Duodenal mucosa (tissue), 2 donors: ENCODE data around the gene COL16A1.

Source experiments
- H3K27ac ChIP-seq: one replicate; pipeline ENCODE4 v1.7.0; 2013; ENCODE audit warnings: low read depth, low read length
- H3K27me3 ChIP-seq, 2 donors: one replicate each; pipeline ENCODE4 v1.7.0; 2013; ENCODE audit warnings: low read length in 2 of 2, control low read depth in 1 of 2; ENCODE audit not compliant: insufficient read depth in 2 of 2, control insufficient read depth in 1 of 2
- H3K36me3 ChIP-seq, 2 donors: one replicate each; pipeline ENCODE4 v1.7.0; 2013; ENCODE audit warnings: low read length in 2 of 2, control low read depth in 1 of 2; ENCODE audit not compliant: insufficient read depth in 2 of 2, control insufficient read depth in 1 of 2
- H3K4me1 ChIP-seq, 2 donors: one replicate each; pipeline ENCODE4 v1.7.0; 2013; ENCODE audit warnings: low read length in 2 of 2, control low read depth in 1 of 2; ENCODE audit not compliant: insufficient read depth in 2 of 2, control insufficient read depth in 1 of 2
- H3K4me3 ChIP-seq, 2 donors: one replicate each; pipeline ENCODE4 v1.7.0; 2013; ENCODE audit warnings: low read length in 2 of 2, low read depth in 1 of 2
- H3K9ac ChIP-seq, 2 donors: one replicate each; pipeline ENCODE4 v1.7.0; 2013; ENCODE audit warnings: low read length in 2 of 2, low read depth in 1 of 2
- H3K9me3 ChIP-seq, 2 donors: one replicate each; pipeline ENCODE4 v1.7.0; 2013; ENCODE audit warnings: low read length in 2 of 2, control low read depth in 1 of 2; ENCODE audit not compliant: control insufficient read depth in 1 of 2

The COL16A1 gene

DNA sequence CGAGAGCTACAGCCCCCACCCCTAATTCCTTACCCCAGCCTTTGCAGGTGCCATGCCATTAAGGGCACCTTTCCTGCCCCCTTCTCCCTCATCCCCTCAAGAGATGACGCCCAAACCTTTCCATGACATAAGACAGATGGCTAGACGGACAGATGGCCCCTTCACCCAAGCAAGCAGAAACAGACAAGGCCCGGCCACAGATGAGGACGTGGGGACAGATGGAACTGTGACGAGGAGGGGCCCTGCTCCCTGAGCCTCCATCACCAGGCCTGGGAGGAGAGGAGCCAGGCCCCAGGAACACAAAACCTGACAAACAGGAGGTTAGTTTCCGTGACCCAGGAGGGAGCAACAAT is 34.4 kb downstream of the COL16A1 start:
- peaks cover 49% of the 10 kb centered on the region in 2 donors for H3K4me1 ChIP-seq
- H3K9me3 ChIP-seq = no peaks in the 10 kb centered on the region
- H3K27me3 ChIP-seq = no peaks in the 10 kb centered on the region
- H3K36me3 ChIP-seq = no peaks in the 10 kb centered on the region
- H3K9ac ChIP-seq = peak overlapping the region; percentile 54 to 80
- peak overlapping the region; percentile 67 to 79 for H3K4me3 ChIP-seq
- peak overlapping the region; percentile 92 for H3K27ac ChIP-seq

- H3K27ac ChIP-seq = no peak overlapping the region
- H3K4me1 ChIP-seq = peaks cover 49% of the 10 kb centered on the region in 2 donors
- no peaks in the 10 kb centered on the region for H3K27me3 ChIP-seq
- no peak overlapping the region for H3K9ac ChIP-seq
- H3K4me3 ChIP-seq = no peak overlapping the region
- no peaks in the 10 kb centered on the region for H3K9me3 ChIP-seq
- no peaks in the 10 kb centered on the region for H3K36me3 ChIP-seq
These were observed 35.4 kb downstream of the COL16A1 start for GRCh38 chr1:31668303-31668883.

DNA sequence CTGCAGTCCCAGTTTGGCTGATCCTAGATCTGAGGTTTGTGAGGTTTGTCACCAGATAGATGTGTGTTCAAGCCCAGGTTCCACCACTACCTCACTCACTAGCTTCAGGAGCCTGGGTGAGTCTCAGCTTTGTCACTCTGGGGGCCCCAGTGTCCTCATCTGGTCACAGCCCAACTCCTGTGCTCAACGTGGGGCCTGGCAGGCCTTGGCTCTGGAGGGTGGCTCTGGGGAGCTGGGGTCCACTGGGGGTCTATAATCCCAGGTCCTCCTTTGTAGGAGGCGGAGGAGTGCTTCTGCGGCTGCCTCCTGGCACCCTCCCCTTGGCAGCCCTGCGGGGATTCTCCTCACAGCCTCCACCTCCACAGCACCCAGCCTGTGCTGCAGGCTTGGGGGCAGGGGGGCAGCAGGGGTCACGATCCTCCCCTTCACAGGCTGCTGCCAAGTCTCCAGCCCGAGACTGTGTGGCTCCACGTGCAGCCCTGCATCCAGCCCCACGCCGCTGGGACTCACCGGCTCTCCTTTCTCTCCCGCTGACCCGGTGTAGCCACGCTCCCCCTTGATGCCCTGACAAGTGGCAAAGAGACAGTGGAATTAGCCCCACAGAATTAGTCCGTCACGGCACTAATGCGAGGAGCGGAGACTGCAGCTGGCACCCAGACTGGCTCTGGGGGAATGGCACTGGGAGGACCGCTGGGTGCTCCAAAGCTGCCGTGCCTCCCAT is 36.6 kb downstream of the COL16A1 start:
- no peaks in the 10 kb centered on the region for H3K27me3 ChIP-seq
- peak overlapping the region; percentile 81 for H3K27ac ChIP-seq
- H3K9me3 ChIP-seq = no peaks in the 10 kb centered on the region
- H3K4me1 ChIP-seq = peaks cover 49% of the 10 kb centered on the region in 2 donors
- peak overlapping the region; percentile 32 to 57 for H3K9ac ChIP-seq
- H3K4me3 ChIP-seq = no peak overlapping the region
- no peaks in the 10 kb centered on the region for H3K36me3 ChIP-seq

DNA sequence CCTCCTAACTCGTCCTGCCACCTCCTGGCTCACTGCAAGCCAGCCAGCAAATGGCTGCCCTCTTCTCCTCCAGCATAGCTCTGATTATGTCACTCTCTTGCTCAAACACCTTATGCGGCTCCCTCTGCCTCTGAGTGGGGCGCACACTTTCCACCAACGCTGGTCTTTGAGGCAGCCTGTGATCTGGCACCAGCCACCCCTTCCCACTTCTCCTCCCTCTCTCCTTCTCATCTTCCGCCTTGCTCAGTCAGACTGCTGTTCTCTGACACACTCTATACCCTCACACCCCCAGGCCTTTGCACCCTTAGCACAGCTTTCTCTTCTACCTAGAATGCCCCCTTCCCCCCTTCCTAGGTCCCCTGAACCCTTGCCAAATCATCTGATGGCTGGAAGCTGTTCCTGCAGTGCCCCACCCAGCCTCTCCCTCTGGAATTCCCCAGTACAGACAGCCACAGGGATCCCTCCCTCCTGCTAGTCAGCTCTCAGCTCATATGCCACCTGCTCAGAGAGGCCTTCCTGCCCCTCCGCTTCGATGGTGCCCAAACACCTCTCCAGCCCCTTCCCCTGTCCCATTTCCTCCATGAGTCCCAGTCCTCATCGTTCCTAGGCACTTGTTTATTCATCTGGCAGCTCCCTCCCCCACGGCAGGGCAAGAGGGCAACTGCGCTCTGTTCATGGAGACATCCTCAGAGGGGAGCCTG is 37.4 kb downstream of the COL16A1 start:
- Histone ChIP-seq H3K9me3 (no peaks in the 10 kb centered on the region), H3K4me3 (no peak overlapping the region), H3K27ac (peak overlapping the region; percentile 81), H3K36me3 (no peaks in the 10 kb centered on the region), H3K27me3 (no peaks in the 10 kb centered on the region), H3K9ac (peak overlapping the region; percentile 57 to 72), H3K4me1 (peaks cover 48 to 49% of the 10 kb centered on the region in 2 donors)

- no peak overlapping the region for H3K4me3 ChIP-seq
- H3K27ac ChIP-seq = no peak overlapping the region
- H3K9ac ChIP-seq = peak overlapping the region; percentile 57 to 72
- peaks cover 37 to 41% of the 10 kb centered on the region in 2 donors for H3K4me1 ChIP-seq
- no peaks in the 10 kb centered on the region for H3K36me3 ChIP-seq
- H3K9me3 ChIP-seq = no peaks in the 10 kb centered on the region
- H3K27me3 ChIP-seq = no peaks in the 10 kb centered on the region
These were observed 38.5 kb downstream of the COL16A1 start for GRCh38 chr1:31665234-31665878.

DNA sequence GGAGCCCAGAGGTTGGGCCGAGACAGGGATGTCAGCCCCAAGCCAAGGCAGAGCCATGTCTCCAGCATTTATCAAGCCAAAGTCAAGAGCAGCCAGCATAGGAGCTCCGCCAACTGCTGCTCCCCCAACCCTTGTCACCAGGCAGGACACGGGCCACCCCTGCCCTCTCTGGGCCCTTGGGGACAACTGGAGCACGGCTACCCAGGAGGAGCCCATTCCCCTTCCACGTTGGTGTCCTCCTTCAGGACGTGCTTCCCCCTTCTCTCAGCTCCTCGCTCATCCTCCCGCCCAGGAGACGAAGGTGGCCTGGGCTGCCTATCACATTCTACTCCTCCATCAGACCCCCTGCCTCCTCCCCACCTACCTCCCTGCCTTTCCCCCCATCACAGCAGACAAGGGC is 39.3 kb downstream of the COL16A1 start:
- Histone ChIP-seq H3K27me3 (no peaks in the 10 kb centered on the region), H3K4me1 (peaks cover 29 to 37% of the 10 kb centered on the region in 2 donors), H3K4me3 (no peak overlapping the region), H3K9ac (no peak overlapping the region), H3K27ac (no peak overlapping the region), H3K36me3 (no peaks in the 10 kb centered on the region), H3K9me3 (no peaks in the 10 kb centered on the region)

GRCh38 chr1:31663622-31664452 is 40.0 kb downstream of the COL16A1 start:
- H3K9ac ChIP-seq = no peak overlapping the region
- H3K9me3 ChIP-seq = no peaks in the 10 kb centered on the region
- peaks cover 24 to 30% of the 10 kb centered on the region in 2 donors for H3K4me1 ChIP-seq
- H3K27me3 ChIP-seq = no peaks in the 10 kb centered on the region
- H3K4me3 ChIP-seq = no peak overlapping the region
- H3K27ac ChIP-seq = no peak overlapping the region
- H3K36me3 ChIP-seq = peaks cover 0 to 3% of the 10 kb centered on the region in 2 donors

- no peak overlapping the region for H3K4me3 ChIP-seq
- H3K27me3 ChIP-seq = no peaks in the 10 kb centered on the region
- H3K4me1 ChIP-seq = peaks cover 20 to 25% of the 10 kb centered on the region in 2 donors
- H3K9me3 ChIP-seq = no peaks in the 10 kb centered on the region
- H3K9ac ChIP-seq = no peak overlapping the region
- no peak overlapping the region for H3K27ac ChIP-seq
- H3K36me3 ChIP-seq = peaks cover 0 to 9% of the 10 kb centered on the region in 2 donors
These were observed 41.4 kb downstream of the COL16A1 start for GRCh38 chr1:31662463-31662862.

- Histone ChIP-seq H3K27ac (no peak overlapping the region), H3K27me3 (no peaks in the 10 kb centered on the region), H3K36me3 (peaks cover 0 to 9% of the 10 kb centered on the region in 2 donors), H3K9ac (no peak overlapping the region), H3K4me1 (peaks cover 14 to 19% of the 10 kb centered on the region in 2 donors), H3K9me3 (no peaks in the 10 kb centered on the region), H3K4me3 (no peak overlapping the region)
These were observed 42.0 kb downstream of the COL16A1 start for GRCh38 chr1:31661856-31662255.
